Loucy (cell line): ENCODE measurements around the gene CYP2W1.

Experiments used
- H2AFZ ChIP-seq: fragments of 200-600 bp; sonication (generic); 2 replicates; pipeline ENCODE4 v1.6.0; 2016; ENCODE audit warnings: antibody characterized with exemption, mild to moderate bottlenecking, low read length, moderate library complexity
- H3F3A ChIP-seq: fragments of 200-600 bp; 2 replicates; pipeline ENCODE4 v1.6.0; 2016; ENCODE audit warnings: antibody characterized with exemption, low read depth, mild to moderate bottlenecking
- H3K27me3 ChIP-seq: fragments of 200-600 bp; sonication (generic); 2 replicates; pipeline ENCODE4 v1.6.1; 2014; ENCODE audit warnings: low read length, mild to moderate bottlenecking; ENCODE audit not compliant: insufficient read depth, poor library complexity, severe bottlenecking
- H3K36me3 ChIP-seq: fragments of 200-600 bp; sonication (generic); 2 replicates; pipeline ENCODE4 v1.6.1; 2016; ENCODE audit warnings: low read length; ENCODE audit not compliant: insufficient read depth
- H3K4me1 ChIP-seq: fragments of 200-600 bp; sonication (generic); 2 replicates; pipeline ENCODE4 v1.5.1; 2014; ENCODE audit warnings: low read length, mild to moderate bottlenecking; ENCODE audit not compliant: insufficient read depth, poor library complexity, severe bottlenecking
- H3K4me2 ChIP-seq: fragments of 200-600 bp; sonication (generic); 2 replicates; pipeline ENCODE4 v1.6.0; 2014; ENCODE audit warnings: antibody characterized with exemption, low read length, low read depth, mild to moderate bottlenecking; ENCODE audit not compliant: poor library complexity, severe bottlenecking
- H3K4me3 ChIP-seq: fragments of 200-600 bp; sonication (generic); 2 replicates; pipeline ENCODE4 v1.5.1; 2014; ENCODE audit warnings: low read length, mild to moderate bottlenecking, mixed read lengths; ENCODE audit not compliant: poor library complexity, severe bottlenecking
- H3K79me2 ChIP-seq: fragments of 200-600 bp; sonication (generic); 2 replicates; pipeline ENCODE4 v1.6.1; 2014; ENCODE audit warnings: low read length; ENCODE audit not compliant: insufficient read depth
- H3K9ac ChIP-seq: fragments of 200-600 bp; sonication (generic); 2 replicates; pipeline ENCODE4 v1.6.0; 2014; ENCODE audit warnings: mild to moderate bottlenecking, low read depth, low read length, moderate library complexity; ENCODE audit not compliant: poor library complexity, severe bottlenecking
- H3K9me2 ChIP-seq: fragments of 200-600 bp; sonication (generic); replicated peaks from 2 replicates; pipeline ENCODE4 v1.6.1; 2016; ENCODE audit warnings: low read depth, low read length, mixed read lengths
- H3K9me3 ChIP-seq: fragments of 200-600 bp; sonication (generic); 2 replicates; pipeline ENCODE4 v1.6.1; 2014; ENCODE audit warnings: mild to moderate bottlenecking, antibody characterized with exemption, low read length, low read depth; ENCODE audit not compliant: insufficient read depth
- H4K20me1 ChIP-seq: fragments of 200-600 bp; sonication (generic); 2 replicates; pipeline ENCODE4 v1.6.0; 2014; ENCODE audit warnings: antibody characterized with exemption, low read length, mild to moderate bottlenecking; ENCODE audit not compliant: insufficient read depth, poor library complexity, severe bottlenecking
- CTCF ChIP-seq: fragments of 200-600 bp; sonication (generic); conservative IDR thresholded peaks from 2 replicates; pipeline ENCODE4 v1.5.1; 2014; ENCODE audit warnings: mild to moderate bottlenecking, antibody characterized with exemption, low read length
- EZH2phosphoT487 ChIP-seq: fragments of 200-600 bp; IDR thresholded peaks from 2 replicates; pipeline ENCODE4 v1.6.1; 2018; ENCODE audit warnings: antibody characterized with exemption, mild to moderate bottlenecking, moderate library complexity, borderline replicate concordance

Gene CYP2W1

GRCh38 chr7:990352-990932 lies 7.5 kb downstream of the CYP2W1 start:
- Histone ChIP-seq H3K4me1 (peaks cover 10% of the 10 kb centered on the region), H3F3A (no peaks in the 10 kb centered on the region), H2AFZ (no peak overlapping the region), H3K9me2 (no peaks in the 10 kb centered on the region), H3K79me2 (no peaks in the 10 kb centered on the region), H3K4me2 (no peak overlapping the region), H3K4me3 (no peak overlapping the region), H4K20me1 (no peaks in the 10 kb centered on the region), H3K27me3 (no peaks in the 10 kb centered on the region), H3K9ac (no peak overlapping the region), H3K9me3 (no peaks in the 10 kb centered on the region), H3K36me3 (no peaks in the 10 kb centered on the region)
- TF ChIP-seq CTCF (no peak), EZH2phosphoT487 (no peak)

DNA sequence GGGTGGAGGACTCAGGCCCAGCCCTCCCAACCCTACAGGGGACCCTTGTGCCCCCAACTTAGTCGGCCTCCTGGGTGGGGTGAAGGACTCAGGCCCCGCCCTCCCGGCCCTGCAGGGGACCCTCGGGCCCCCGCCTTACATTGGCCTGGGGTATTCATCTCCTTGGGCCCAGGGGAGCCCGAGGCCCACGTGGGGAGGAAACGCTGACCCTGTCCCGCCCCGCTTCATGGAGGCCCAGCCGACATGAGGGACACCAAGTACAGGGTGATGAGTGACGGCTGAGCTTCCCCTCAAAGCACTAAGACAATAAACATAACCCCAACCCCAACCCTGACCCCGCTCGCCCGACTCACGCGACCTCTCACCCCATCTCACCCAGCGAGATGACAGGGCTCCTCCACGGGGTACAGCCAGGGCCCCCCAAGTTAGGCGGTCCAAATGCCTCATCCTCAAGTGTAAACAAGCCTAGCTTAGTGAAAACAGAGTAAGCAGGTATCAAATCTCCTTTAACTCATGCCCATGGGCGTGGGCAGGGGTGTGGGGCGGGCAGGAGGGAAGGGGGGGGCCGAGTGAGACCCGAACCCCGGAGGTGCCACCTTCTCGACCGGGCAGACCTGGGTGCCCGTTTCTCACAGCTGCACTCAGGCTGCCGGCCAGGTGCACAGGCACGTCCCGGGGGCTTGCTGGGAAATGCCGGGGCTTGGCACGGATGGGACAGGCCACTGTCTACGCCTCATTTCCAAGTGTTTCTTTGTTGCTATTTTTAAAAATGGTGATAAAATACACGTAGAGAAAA lies 8.2 kb downstream of the CYP2W1 start:
- TF ChIP-seq CTCF (no peak), EZH2phosphoT487 (no peak)
- Histone ChIP-seq H3K4me3 (no peak overlapping the region), H3F3A (no peaks in the 10 kb centered on the region), H3K79me2 (no peaks in the 10 kb centered on the region), H3K4me1 (peaks cover 4% of the 10 kb centered on the region), H3K4me2 (no peak overlapping the region), H3K9me2 (no peaks in the 10 kb centered on the region), H3K36me3 (no peaks in the 10 kb centered on the region), H3K9ac (no peak overlapping the region), H3K27me3 (no peaks in the 10 kb centered on the region), H3K9me3 (no peaks in the 10 kb centered on the region), H2AFZ (no peak overlapping the region), H4K20me1 (no peaks in the 10 kb centered on the region)

DNA sequence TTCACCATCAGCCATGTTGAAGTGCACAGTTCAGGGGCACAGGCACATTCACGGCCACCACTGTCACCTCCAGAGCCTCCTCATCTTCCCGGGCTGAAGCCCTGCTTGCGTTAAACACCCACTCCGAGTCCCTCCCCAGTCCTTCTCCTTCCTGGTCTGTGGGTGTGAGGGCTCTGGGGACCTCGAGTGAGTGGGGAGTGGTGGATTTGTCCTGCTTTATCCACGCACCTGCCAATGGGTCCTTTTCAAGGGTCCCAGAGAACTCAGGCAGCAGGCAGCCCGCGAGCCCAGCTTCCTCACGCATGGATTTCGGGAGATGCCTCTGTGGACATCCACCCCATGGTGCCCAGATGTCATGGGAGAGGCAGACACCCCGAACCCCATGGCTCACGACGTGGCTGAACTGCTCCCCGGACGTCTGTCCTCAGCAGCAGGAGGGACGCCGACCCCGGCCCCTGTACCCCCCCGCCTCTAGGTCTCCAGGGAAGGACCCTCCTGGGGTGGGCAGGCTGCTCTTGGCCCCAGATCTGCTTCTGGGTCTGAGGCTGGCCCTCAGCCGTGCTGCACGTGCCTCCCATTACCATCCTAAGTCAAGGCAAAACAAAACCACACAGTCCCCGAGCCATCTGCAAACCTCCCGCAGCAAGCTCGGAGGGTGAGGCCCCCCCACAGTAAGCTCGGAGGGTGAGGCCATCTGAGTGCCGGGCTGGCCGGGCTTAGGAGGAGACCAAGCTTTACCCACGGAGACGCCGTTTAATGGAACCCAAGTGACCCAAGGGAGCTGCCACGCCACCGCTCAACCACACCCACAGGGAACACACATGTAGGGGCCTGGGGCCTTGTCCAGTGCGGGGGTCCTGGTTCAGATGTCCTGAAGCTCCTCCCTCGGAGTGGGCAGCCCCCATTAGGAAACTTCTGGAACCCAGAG lies 9.0 kb downstream of the CYP2W1 start:
- Histone ChIP-seq H3K9me3 (no peaks in the 10 kb centered on the region), H3K4me3 (no peak overlapping the region), H4K20me1 (no peaks in the 10 kb centered on the region), H3K79me2 (no peaks in the 10 kb centered on the region), H3F3A (no peaks in the 10 kb centered on the region), H2AFZ (no peak overlapping the region), H3K4me2 (no peak overlapping the region), H3K9ac (no peak overlapping the region), H3K36me3 (no peaks in the 10 kb centered on the region), H3K4me1 (peaks cover 4% of the 10 kb centered on the region), H3K9me2 (no peaks in the 10 kb centered on the region), H3K27me3 (no peaks in the 10 kb centered on the region)
- TF ChIP-seq CTCF, result no peak
- no peak for TF ChIP-seq EZH2phosphoT487
